ENCODE results near the gene ATP1B3. TPM values are rescaled to one million over a fixed set of nuclear protein-coding genes. Genes with fewer than 3 reads are reported as not detected.

ATP1B3 gene
- total RNA-seq, 1 donor from 2014 or later, result 61.1 TPM

- Mint-ChIP-seq H3K4me3 (no peak overlapping the region), H3K4me1 (no peaks in the 10 kb centered on the region), H3K27ac (no peak overlapping the region), H3K36me3 (ENCODE audit: low read depth) (no peaks in the 10 kb centered on the region), H3K9me3 (no peaks in the 10 kb centered on the region), H3K27me3 (peaks cover 9% of the 10 kb centered on the region)
- intact Hi-C loops (cut with micrococcal nuclease), result no loop called here
- no peak for ATAC-seq (ENCODE audit: low read depth)
- no peak for DNase-seq
- ChIA-PET POLR2A (no interaction called here), CTCF (no interaction called here)
- TF ChIP-seq, protein P1, sequence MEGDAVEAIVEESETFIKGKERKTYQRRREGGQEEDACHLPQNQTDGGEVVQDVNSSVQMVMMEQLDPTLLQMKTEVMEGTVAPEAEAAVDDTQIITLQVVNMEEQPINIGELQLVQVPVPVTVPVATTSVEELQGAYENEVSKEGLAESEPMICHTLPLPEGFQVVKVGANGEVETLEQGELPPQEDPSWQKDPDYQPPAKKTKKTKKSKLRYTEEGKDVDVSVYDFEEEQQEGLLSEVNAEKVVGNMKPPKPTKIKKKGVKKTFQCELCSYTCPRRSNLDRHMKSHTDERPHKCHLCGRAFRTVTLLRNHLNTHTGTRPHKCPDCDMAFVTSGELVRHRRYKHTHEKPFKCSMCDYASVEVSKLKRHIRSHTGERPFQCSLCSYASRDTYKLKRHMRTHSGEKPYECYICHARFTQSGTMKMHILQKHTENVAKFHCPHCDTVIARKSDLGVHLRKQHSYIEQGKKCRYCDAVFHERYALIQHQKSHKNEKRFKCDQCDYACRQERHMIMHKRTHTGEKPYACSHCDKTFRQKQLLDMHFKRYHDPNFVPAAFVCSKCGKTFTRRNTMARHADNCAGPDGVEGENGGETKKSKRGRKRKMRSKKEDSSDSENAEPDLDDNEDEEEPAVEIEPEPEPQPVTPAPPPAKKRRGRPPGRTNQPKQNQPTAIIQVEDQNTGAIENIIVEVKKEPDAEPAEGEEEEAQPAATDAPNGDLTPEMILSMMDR (IDR thresholded peaks at IDR 0.05), result no peak
Measured at GRCh38 chr3:141853081-141853601, 23.3 kb upstream of the ATP1B3 start.

GRCh38 chr3:141853629-141854168 lies 22.7 kb upstream of the ATP1B3 start:
- H3K36me3 Mint-ChIP-seq (ENCODE audit: low read depth), result no peaks in the 10 kb centered on the region
- CTCF ChIA-PET, result no interaction called here
- POLR2A ChIA-PET, result no interaction called here

GRCh38 chr3:141854599-141854998 lies 21.8 kb upstream of the ATP1B3 start:
- Mint-ChIP-seq H3K27me3 (peaks cover 3% of the 10 kb centered on the region), H3K27ac (no peak overlapping the region), H3K4me1 (no peaks in the 10 kb centered on the region), H3K4me3 (no peak overlapping the region), H3K36me3 (ENCODE audit: low read depth) (no peaks in the 10 kb centered on the region), H3K9me3 (no peaks in the 10 kb centered on the region)
- ATAC-seq (ENCODE audit: low read depth), result no peak
- intact Hi-C loops (cut with micrococcal nuclease), result no loop called here
- ChIA-PET CTCF (no interaction called here), POLR2A (no interaction called here)
- no peak for DNase-seq
- TF ChIP-seq, protein P1 (IDR thresholded peaks at IDR 0.05), result no peak

More at GRCh38 chr3:141853629-141854168, 22.7 kb upstream of the ATP1B3 start:
- H3K9me3 Mint-ChIP-seq, result no peaks in the 10 kb centered on the region
- intact Hi-C loops (cut with micrococcal nuclease), result no loop called here
- H3K4me1 Mint-ChIP-seq, result no peaks in the 10 kb centered on the region
- ATAC-seq (ENCODE audit: low read depth) (no peak), DNase-seq (no peak)
- peaks cover 9% of the 10 kb centered on the region for H3K27me3 Mint-ChIP-seq
- TF ChIP-seq, protein P1 (IDR thresholded peaks at IDR 0.05), result no peak
- H3K27ac Mint-ChIP-seq, result no peak overlapping the region
- H3K4me3 Mint-ChIP-seq, result no peak overlapping the region

DNA sequence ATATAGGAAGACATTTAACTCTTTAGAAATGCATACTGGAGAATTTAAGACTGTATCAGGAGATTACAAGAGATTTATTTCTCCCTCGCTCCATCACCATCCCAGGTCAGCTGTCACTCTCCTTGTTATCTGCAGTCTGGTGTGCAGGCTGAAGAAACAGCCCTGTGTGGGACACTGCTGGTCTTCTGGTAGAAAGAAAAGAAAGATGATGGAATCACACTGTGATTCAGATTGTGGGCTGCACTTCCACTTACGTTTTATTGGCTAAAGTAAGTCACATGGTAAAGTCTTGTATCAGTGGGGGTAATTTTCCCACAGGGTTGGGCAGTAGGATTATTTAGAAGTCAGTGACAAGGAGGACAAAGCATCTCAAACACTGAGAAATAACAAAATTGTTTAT lies 18.1 kb upstream of the ATP1B3 start:
- DNase-seq, result no peak
- TF ChIP-seq, protein P1 (IDR thresholded peaks at IDR 0.05), result no peak
- no peaks in the 10 kb centered on the region for H3K36me3 Mint-ChIP-seq (ENCODE audit: low read depth)
- intact Hi-C loops (cut with micrococcal nuclease), result no loop called here
- H3K9me3 Mint-ChIP-seq, result no peaks in the 10 kb centered on the region
- ChIA-PET CTCF (no interaction called here), POLR2A (no interaction called here)
- H3K4me1 Mint-ChIP-seq, result no peaks in the 10 kb centered on the region
- ATAC-seq (ENCODE audit: low read depth), result no peak
- no peak overlapping the region for H3K4me3 Mint-ChIP-seq
- no peak overlapping the region for H3K27ac Mint-ChIP-seq
- peaks cover 3% of the 10 kb centered on the region for H3K27me3 Mint-ChIP-seq

GRCh38 chr3:141859651-141860050 lies 16.8 kb upstream of the ATP1B3 start:
- CTCF ChIA-PET, result no interaction called here
- intact Hi-C loops (cut with micrococcal nuclease), result no loop called here
- ATAC-seq (ENCODE audit: low read depth), result no peak
- DNase-seq, result no peak
- POLR2A ChIA-PET, result no interaction called here
- TF ChIP-seq, protein P1 (IDR thresholded peaks at IDR 0.05), result no peak
- Mint-ChIP-seq H3K27ac (no peak overlapping the region), H3K4me1 (no peaks in the 10 kb centered on the region), H3K9me3 (no peaks in the 10 kb centered on the region), H3K4me3 (no peak overlapping the region), H3K36me3 (ENCODE audit: low read depth) (no peaks in the 10 kb centered on the region), H3K27me3 (no peaks in the 10 kb centered on the region)

Data from activated B cell treated with CpG ODN at 0.5 μM for 24 hours (primary cell).